PFSK-1 (cell line): ENCODE measurements around the gene KCNG4.

Source experiments
- FOXP2 ChIP-seq: optimal IDR thresholded peaks from 2 replicates; pipeline ENCODE3; 2011; ENCODE audit warnings: borderline replicate concordance, control low read depth, inconsistent platforms; ENCODE audit not compliant: insufficient read depth; ENCODE audit errors: extremely low read length, extremely low read depth
- TAF1 ChIP-seq: IDR thresholded peaks from 2 replicates; pipeline ENCODE4 v1.6.1; 2012; ENCODE audit warnings: low read length, control low read depth, borderline replicate concordance; ENCODE audit not compliant: insufficient read depth

DNA sequence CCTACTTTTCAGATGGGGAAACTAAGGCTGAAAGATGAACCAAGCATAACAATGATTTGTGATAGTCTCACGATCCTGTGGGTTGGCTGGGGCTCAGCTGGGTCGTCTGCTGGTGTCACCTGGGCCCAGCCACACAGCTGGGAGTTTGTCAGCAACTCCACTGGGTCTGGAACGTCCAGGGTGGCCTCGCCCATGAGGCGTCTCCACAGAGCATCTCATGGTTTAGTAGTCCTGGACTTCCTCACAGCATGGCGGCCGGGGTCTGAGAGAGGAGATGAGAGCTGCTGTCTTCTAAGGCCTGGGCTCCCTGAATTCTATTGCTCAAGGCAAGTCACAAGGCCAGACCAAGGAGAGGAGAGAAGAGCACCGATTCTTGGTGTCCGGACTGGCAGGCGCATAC lies 30.7 kb upstream of the KCNG4 start:
- TF ChIP-seq TAF1 (no peak), FOXP2 (no peak)
